GM12878 (cell line): ENCODE data around the gene RFT1. TPM values are rescaled to one million over a fixed set of nuclear protein-coding genes. Genes with fewer than 3 reads are reported as not detected.

Source experiments
- ATF3 ChIP-seq: IDR thresholded peaks from 2 replicates; pipeline ENCODE4 v1.6.1; 2011; ENCODE audit warnings: low read depth, mild to moderate bottlenecking, low read length, moderate library complexity, borderline replicate concordance; ENCODE audit errors: extremely low read depth
- ESRRA ChIP-seq: IDR thresholded peaks from 2 replicates; pipeline ENCODE4 v1.6.1; 2012; ENCODE audit warnings: mild to moderate bottlenecking, low read length, improper control_type of control experiment
- GATAD2B ChIP-seq: fragments of 450-650 bp; conservative IDR thresholded peaks from 2 replicates; pipeline ENCODE4 v1.6.1; 2017; ENCODE audit warnings: low read depth, mild to moderate bottlenecking, moderate library complexity
- JUNB ChIP-seq: IDR thresholded peaks from 2 replicates; pipeline ENCODE4 v1.6.1; 2016; ENCODE audit warnings: antibody characterized with exemption, mild to moderate bottlenecking
- MAX ChIP-seq: IDR thresholded peaks from 2 replicates; pipeline ENCODE4 v1.6.1; 2012; ENCODE audit warnings: low read depth, low read length, improper control_type of control experiment
- MTA3 ChIP-seq: IDR thresholded peaks from 2 replicates; pipeline ENCODE4 v1.6.1; 2012; ENCODE audit warnings: low read length, inconsistent platforms, borderline replicate concordance
- NR2F1 ChIP-seq: fragments of 450-650 bp; conservative IDR thresholded peaks from 2 replicates; pipeline ENCODE4 v1.6.1; 2017; ENCODE audit warnings: mild to moderate bottlenecking
- POU2F2 ChIP-seq: IDR thresholded peaks from 3 replicates; pipeline ENCODE4 v1.6.1; 2011; ENCODE audit warnings: low read depth, mild to moderate bottlenecking, low read length, borderline replicate concordance
- REST ChIP-seq: IDR thresholded peaks from 2 replicates; pipeline ENCODE4 v1.6.1; 2012; ENCODE audit warnings: mild to moderate bottlenecking, low read depth, low read length
- RUNX3 ChIP-seq: IDR thresholded peaks from 2 replicates; pipeline ENCODE4 v1.6.1; 2012; ENCODE audit warnings: low read length, inconsistent platforms
- SREBF2 ChIP-seq: IDR thresholded peaks from 2 replicates; pipeline ENCODE4 v1.6.1; 2012; ENCODE audit warnings: mild to moderate bottlenecking, low read length
- STAT1 ChIP-seq: fragments of 450-650 bp; conservative IDR thresholded peaks from 2 replicates; pipeline ENCODE4 v1.6.1; 2014; ENCODE audit warnings: antibody characterized with exemption, mild to moderate bottlenecking
- TARDBP ChIP-seq: IDR thresholded peaks from 2 replicates; pipeline ENCODE4 v1.6.1; 2016; ENCODE audit warnings: borderline replicate concordance
- TCF12 ChIP-seq: IDR thresholded peaks from 2 replicates; pipeline ENCODE4 v1.6.1; 2011; ENCODE audit warnings: low read depth, mild to moderate bottlenecking, low read length
- YBX1 ChIP-seq: fragments of 450-650 bp; IDR thresholded peaks from 2 replicates; pipeline ENCODE4 v1.6.1; 2016; ENCODE audit warnings: antibody characterized with exemption
- ZNF207 ChIP-seq: fragments of 450-650 bp; IDR thresholded peaks from 2 replicates; pipeline ENCODE4 v1.6.1; 2014; ENCODE audit warnings: antibody characterized with exemption, mild to moderate bottlenecking, borderline replicate concordance
- ZNF592 ChIP-seq: fragments of 450-650 bp; IDR thresholded peaks from 2 replicates; pipeline ENCODE4 v1.6.1; 2017; ENCODE audit warnings: mild to moderate bottlenecking, moderate library complexity
- ZNF622 ChIP-seq: fragments of 450-650 bp; IDR thresholded peaks from 2 replicates; pipeline ENCODE4 v1.6.1; 2017; ENCODE audit warnings: mild to moderate bottlenecking, inconsistent platforms
- polyA plus RNA-seq, 11 experiments: library from polyadenylated mRNA; depleted of rRNA in 4 of 11; unstranded in 6 of 11; stranded (reverse) in 5 of 11; fragments of >200 nt; fragmentation: Nextera tagmentation in 4 of 11; fragmentation: Illumina TruSeq in 1 of 11; extraction: Ambion mirVana in 4 of 11; extraction: Trizol in 1 of 11; gene quantifications; 1 replicate in 1 of 11; 2 replicates in 10 of 11; pipeline versions ENCODE4 v1.2.1 to v1.2.3, GENCODE V29; 2011 to 2016; ENCODE audit warnings: inconsistent platforms in 2 of 11, missing spikeins in 2 of 11, low read depth in 1 of 11
- total RNA-seq, 4 experiments: library from RNA; depleted of rRNA in 3 of 4; stranded (reverse); fragments of >200 nt in 3 of 4; fragmentation: Illumina TruSeq in 1 of 4; extraction: Trizol in 1 of 4; gene quantifications; 2 replicates each; pipeline versions ENCODE4 v1.2.1 to v1.2.3, GENCODE V29; 2013 to 2021
- TF ChIP-seq, protein P1 (sequence below): fragments of 450-650 bp; formaldehyde crosslinking; IDR thresholded peaks from 2 replicates; pipeline ENCODE4 v1.4.0; 2022; ENCODE audit warnings: mild to moderate bottlenecking, moderate library complexity

RFT1 gene
- total and polyA plus RNA-seq, 10 of the 15 experiments (the other 5 are each of a cell fraction or from before 2014, with no cell fraction given): 16.6 to 75.1 (median 34.5) TPM

GRCh38 chr3:53072653-53073552 is 57.3 kb downstream of the RFT1 start (continued):
- TF ChIP-seq ZNF592 (no peak), MAX (0 out of 2 replicates have a peak, but pooled peaks have one; percentile 5), ZNF207 (0 out of 2 replicates have a peak, but pooled peaks have one; percentile 24), MTA3 (0 out of 2 replicates have a peak, but pooled peaks have one; percentile 33), RUNX3 (peak; percentile 50), SREBF2 (no peak), TCF12 (no peak), GATAD2B (peak; percentile 89), ESRRA (peak; percentile 49; the same call in 1 of the 2 replicates), YBX1 (no peak), JUNB (no peak), STAT1 (no peak), TARDBP (no peak), ATF3 (no peak), REST (no peak), ZNF622 (no peak), POU2F2 (peak; percentile 17; the same call in 1 of the 3 replicates), NR2F1 (no peak)
- TF ChIP-seq, protein P1, sequence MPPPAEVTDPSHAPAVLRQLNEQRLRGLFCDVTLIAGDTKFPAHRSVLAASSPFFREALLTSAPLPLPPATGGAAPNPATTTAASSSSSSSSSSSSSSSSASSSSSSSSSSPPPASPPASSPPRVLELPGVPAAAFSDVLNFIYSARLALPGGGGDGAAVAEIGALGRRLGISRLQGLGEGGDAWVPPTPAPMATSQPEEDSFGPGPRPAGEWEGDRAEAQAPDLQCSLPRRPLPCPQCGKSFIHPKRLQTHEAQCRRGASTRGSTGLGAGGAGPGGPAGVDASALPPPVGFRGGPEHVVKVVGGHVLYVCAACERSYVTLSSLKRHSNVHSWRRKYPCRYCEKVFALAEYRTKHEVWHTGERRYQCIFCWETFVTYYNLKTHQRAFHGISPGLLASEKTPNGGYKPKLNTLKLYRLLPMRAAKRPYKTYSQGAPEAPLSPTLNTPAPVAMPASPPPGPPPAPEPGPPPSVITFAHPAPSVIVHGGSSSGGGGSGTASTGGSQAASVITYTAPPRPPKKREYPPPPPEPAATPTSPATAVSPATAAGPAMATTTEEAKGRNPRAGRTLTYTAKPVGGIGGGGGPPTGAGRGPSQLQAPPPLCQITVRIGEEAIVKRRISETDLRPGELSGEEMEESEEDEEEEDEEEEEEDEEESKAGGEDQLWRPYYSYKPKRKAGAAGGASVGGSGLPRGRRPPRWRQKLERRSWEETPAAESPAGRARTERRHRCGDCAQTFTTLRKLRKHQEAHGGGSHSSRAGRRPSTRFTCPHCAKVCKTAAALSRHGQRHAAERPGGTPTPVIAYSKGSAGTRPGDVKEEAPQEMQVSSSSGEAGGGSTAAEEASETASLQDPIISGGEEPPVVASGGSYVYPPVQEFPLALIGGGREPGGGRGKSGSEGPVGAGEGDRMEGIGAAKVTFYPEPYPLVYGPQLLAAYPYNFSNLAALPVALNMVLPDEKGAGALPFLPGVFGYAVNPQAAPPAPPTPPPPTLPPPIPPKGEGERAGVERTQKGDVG (CRISPR knock-in tag): no peak
